BJ (cell line): ENCODE measurements around the gene GULP1. TPM values are rescaled to one million over a fixed set of nuclear protein-coding genes. Genes with fewer than 3 reads are reported as not detected.

Experiments used
- CTCF ChIA-PET: fragments of 350-600 bp; formaldehyde crosslinking; extraction: SDS; loops from one replicate; lab custom pipeline; 2021; ENCODE audit warnings: antibody characterized with exemption, inconsistent platforms; lab: Yijun Ruan, JAX
- POLR2A ChIA-PET: fragments of 300-600 bp; sonication (Branson Sonifier 250); formaldehyde crosslinking; extraction: SDS; loops from one replicate; lab custom pipeline; 2021; ENCODE audit warnings: antibody characterized with exemption; lab: Charles Lee
- DNase-seq: peaks from one replicate; pipeline ENCODE4 v3.0.0-alpha.2; 2011; ENCODE audit warnings: low read depth
- H3K27me3 ChIP-seq: 2 replicates; pipeline ENCODE4 v1.6.0; 2011; ENCODE audit warnings: low read length; ENCODE audit not compliant: control insufficient read depth, insufficient read depth
- H3K36me3 ChIP-seq: 2 replicates; pipeline ENCODE4 v1.5.1; 2011; ENCODE audit warnings: low read length; ENCODE audit not compliant: control insufficient read depth, insufficient read depth
- H3K4me3 ChIP-seq: 2 replicates; pipeline ENCODE4 v1.5.1; 2011; ENCODE audit warnings: low read depth, mild to moderate bottlenecking, control low read depth, low read length
- CTCF ChIP-seq: IDR thresholded peaks from 2 replicates; pipeline ENCODE4 v1.5.1; 2011; ENCODE audit warnings: low read depth, mild to moderate bottlenecking, control low read depth, inconsistent platforms, low read length, moderate library complexity; ENCODE audit not compliant: insufficient read depth
- polyA plus RNA-seq: library from polyadenylated mRNA; depleted of rRNA; stranded (reverse); fragments of >200 nt; gene quantifications from 2 replicates; pipeline ENCODE4 v1.2.3, GENCODE V29; 2011

Gene GULP1
- polyA plus RNA-seq, 1 experiment = 31.0 TPM

DNA sequence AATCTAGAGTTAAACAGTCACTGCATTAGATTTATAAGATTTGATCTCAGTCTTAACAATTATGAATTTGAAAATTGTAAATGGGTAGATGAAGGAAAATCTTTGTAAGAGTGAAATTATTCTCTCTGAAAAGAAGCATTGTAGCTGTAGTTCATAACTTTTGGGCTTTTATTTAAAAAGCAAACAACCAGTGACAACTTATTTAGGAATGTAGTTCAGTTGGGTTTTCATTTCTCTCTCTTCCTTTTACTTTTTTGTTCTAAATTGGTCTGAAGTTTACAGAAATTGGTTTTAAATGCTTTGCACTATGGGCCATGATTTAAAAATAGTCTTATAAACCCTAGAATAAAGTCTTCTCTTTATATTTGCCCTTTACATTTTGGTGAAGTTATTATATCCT lies 296.6 kb downstream of the GULP1 start:
- no peak for TF ChIP-seq CTCF
- no peak for DNase-seq
- ChIA-PET CTCF (no interaction called here), POLR2A (no interaction called here)
- no peaks in the 10 kb centered on the region for H3K27me3 ChIP-seq
- no peaks in the 10 kb centered on the region for H3K36me3 ChIP-seq
- H3K4me3 ChIP-seq = no peak overlapping the region

GRCh38 chr2:188596054-188596453 lies 304.4 kb downstream of the GULP1 start:
- Histone ChIP-seq H3K27me3 (no peaks in the 10 kb centered on the region), H3K4me3 (no peak overlapping the region), H3K36me3 (no peaks in the 10 kb centered on the region)
- ChIA-PET POLR2A (no interaction called here), CTCF (no interaction called here)
- DNase-seq = no peak
- TF ChIP-seq CTCF = no peak

- TF ChIP-seq CTCF = no peak
- Histone ChIP-seq H3K27me3 (no peaks in the 10 kb centered on the region), H3K4me3 (no peak overlapping the region), H3K36me3 (no peaks in the 10 kb centered on the region)
- POLR2A ChIA-PET = interaction anchor here (0.6 kb wide), 1 partner anchor 484 kb away, joined by 3 read pairs; no protein-coding TSS in a partner anchor
- DNase-seq = no peak
- CTCF ChIA-PET = interaction anchor here (0.9 kb wide), 1 partner anchor 515 kb away, joined by 3 read pairs; no protein-coding TSS in a partner anchor
Observed at GRCh38 chr2:188598551-188598950, 306.9 kb downstream of the GULP1 start.

- POLR2A ChIA-PET = interaction anchor here (0.6 kb wide), 1 partner anchor 483 kb away, joined by 3 read pairs; no protein-coding TSS in a partner anchor
- DNase-seq = no peak
Observed at GRCh38 chr2:188599140-188599539, 307.5 kb downstream of the GULP1 start.

GRCh38 chr2:188600536-188601210 lies 309.0 kb downstream of the GULP1 start:
- peak; percentile 65 for DNase-seq
- ChIA-PET POLR2A (no interaction called here), CTCF (no interaction called here)
- Histone ChIP-seq H3K36me3 (no peaks in the 10 kb centered on the region), H3K4me3 (no peak overlapping the region), H3K27me3 (no peaks in the 10 kb centered on the region)
- TF ChIP-seq CTCF = no peak

More at GRCh38 chr2:188599140-188599539, 307.5 kb downstream of the GULP1 start:
- CTCF ChIA-PET = no interaction called here
- H3K4me3 ChIP-seq = no peak overlapping the region
- H3K27me3 ChIP-seq = no peaks in the 10 kb centered on the region
- no peak for TF ChIP-seq CTCF
- H3K36me3 ChIP-seq = no peaks in the 10 kb centered on the region
